H1 (cell line): ENCODE data around the gene DPP10. TPM values are rescaled to one million over a fixed set of nuclear protein-coding genes. Genes with fewer than 3 reads are reported as not detected.

Source experiments
- CEBPB ChIP-seq: IDR thresholded peaks from 2 replicates; pipeline ENCODE4 v1.6.1; 2012; ENCODE audit warnings: low read depth, low read length
- CHD7 ChIP-seq: fragments of 300-600 bp; sonication (generic); IDR thresholded peaks from 2 replicates; pipeline ENCODE4 v1.7.1; 2012; ENCODE audit warnings: low read length, moderate library complexity, mild to moderate bottlenecking, inconsistent platforms; ENCODE audit not compliant: insufficient replicate concordance
- EZH2 ChIP-seq: fragments of 200-600 bp; sonication (generic); IDR thresholded peaks from 2 replicates; pipeline ENCODE4 v1.7.1; 2012; ENCODE audit warnings: low read depth, mild to moderate bottlenecking, moderate library complexity, low read length, inconsistent platforms; ENCODE audit not compliant: severe bottlenecking
- GTF2F1 ChIP-seq: IDR thresholded peaks from 2 replicates; pipeline ENCODE4 v1.6.1; 2012; ENCODE audit warnings: low read depth, low read length, improper control_type of control experiment, borderline replicate concordance
- JUN ChIP-seq: IDR thresholded peaks from 2 replicates; pipeline ENCODE4 v1.6.1; 2011; ENCODE audit warnings: low read depth, mild to moderate bottlenecking, improper control_type of control experiment, low read length
- KDM5A ChIP-seq: fragments of 200-600 bp; IDR thresholded peaks from 2 replicates; pipeline ENCODE4 v1.7.1; 2012; ENCODE audit warnings: mild to moderate bottlenecking, low read length, inconsistent platforms, mixed read lengths
- POLR2AphosphoS5 ChIP-seq: IDR thresholded peaks from 2 replicates; pipeline ENCODE4 v1.6.1; 2011; ENCODE audit warnings: low read depth, low read length
- TAF1 ChIP-seq: IDR thresholded peaks from 2 replicates; pipeline ENCODE4 v1.6.1; 2011; ENCODE audit warnings: mild to moderate bottlenecking, low read depth, low read length
- polyA plus RNA-seq, 7 experiments: library from polyadenylated mRNA; depleted of rRNA in 3 of 7; stranded (reverse) in 5 of 7; unstranded in 2 of 7; fragments of >200 nt in 5 of 7; fragments of 200-250 nt in 2 of 7; gene quantifications; 1 replicate in 5 of 7; 2 replicates in 1 of 7; 4 replicates in 1 of 7; pipeline versions ENCODE4 v1.2.1 to v1.2.3, GENCODE V29; 2011 to 2013; ENCODE audit warnings: missing spikeins in 2 of 7, mixed read lengths in 2 of 7
- total RNA-seq: library from RNA; stranded (reverse); fragmentation: NEBNext Ultra II Directional; extraction: Animal tissue kit (Norgen Biotek cat#: 25700); gene quantifications from 2 replicates; pipeline ENCODE4 v1.2.1, GENCODE V29; 2021
- TF ChIP-seq, protein P1 (sequence below), 3 experiments: IDR thresholded peaks; 1 replicate in 2 of 3; 2 replicates in 1 of 3; pipeline versions ENCODE4 v1.5.1 to v1.6.1; 2011; ENCODE audit warnings: low read length in 3 of 3, mild to moderate bottlenecking in 3 of 3, inconsistent platforms in 2 of 3, low read depth in 1 of 3, moderate library complexity in 1 of 3; ENCODE audit not compliant: insufficient read depth in 1 of 3; ENCODE audit errors: control extremely low read depth in 1 of 3
- TF ChIP-seq, protein P2 (sequence below): IDR thresholded peaks from 2 replicates; pipeline ENCODE4 v1.6.1; 2012; ENCODE audit warnings: inconsistent platforms

DPP10 gene
- total and polyA plus RNA-seq, 2 of the 8 experiments (the other 6 are each of a cell fraction or from before 2014, with no cell fraction given) = 3.3 to 7.2 TPM

GRCh38 chr2:114683251-114683650, 240.8 kb downstream of the DPP10 start (continued):
- no peak for TF ChIP-seq CHD7
- no peak for TF ChIP-seq KDM5A
- TF ChIP-seq POLR2AphosphoS5 = no peak
- no peak for TF ChIP-seq TAF1
- TF ChIP-seq GTF2F1 = no peak
- no peak for TF ChIP-seq EZH2
- no peak for TF ChIP-seq JUN
- no peak for TF ChIP-seq CEBPB
- TF ChIP-seq, protein P1, sequence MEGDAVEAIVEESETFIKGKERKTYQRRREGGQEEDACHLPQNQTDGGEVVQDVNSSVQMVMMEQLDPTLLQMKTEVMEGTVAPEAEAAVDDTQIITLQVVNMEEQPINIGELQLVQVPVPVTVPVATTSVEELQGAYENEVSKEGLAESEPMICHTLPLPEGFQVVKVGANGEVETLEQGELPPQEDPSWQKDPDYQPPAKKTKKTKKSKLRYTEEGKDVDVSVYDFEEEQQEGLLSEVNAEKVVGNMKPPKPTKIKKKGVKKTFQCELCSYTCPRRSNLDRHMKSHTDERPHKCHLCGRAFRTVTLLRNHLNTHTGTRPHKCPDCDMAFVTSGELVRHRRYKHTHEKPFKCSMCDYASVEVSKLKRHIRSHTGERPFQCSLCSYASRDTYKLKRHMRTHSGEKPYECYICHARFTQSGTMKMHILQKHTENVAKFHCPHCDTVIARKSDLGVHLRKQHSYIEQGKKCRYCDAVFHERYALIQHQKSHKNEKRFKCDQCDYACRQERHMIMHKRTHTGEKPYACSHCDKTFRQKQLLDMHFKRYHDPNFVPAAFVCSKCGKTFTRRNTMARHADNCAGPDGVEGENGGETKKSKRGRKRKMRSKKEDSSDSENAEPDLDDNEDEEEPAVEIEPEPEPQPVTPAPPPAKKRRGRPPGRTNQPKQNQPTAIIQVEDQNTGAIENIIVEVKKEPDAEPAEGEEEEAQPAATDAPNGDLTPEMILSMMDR (IDR thresholded peaks at IDR 0.05; ENCODE audit: control extremely low read depth in 1 of 3, insufficient read depth in 1 of 3, low read depth in 1 of 3, low read length in 3 of 3) = no peak
- TF ChIP-seq, protein P2, sequence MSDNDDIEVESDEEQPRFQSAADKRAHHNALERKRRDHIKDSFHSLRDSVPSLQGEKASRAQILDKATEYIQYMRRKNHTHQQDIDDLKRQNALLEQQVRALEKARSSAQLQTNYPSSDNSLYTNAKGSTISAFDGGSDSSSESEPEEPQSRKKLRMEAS = no peak
